ENCODE data around the gene YLPM1.

GRCh38 chr14:74735125-74735524 lies 28.0 kb upstream of the YLPM1 start:
- no peak for TF ChIP-seq EZH2 (IDR thresholded peaks at IDR 0.05; ENCODE audit: borderline replicate concordance, insufficient read depth, low read depth, low read length, poor library complexity, severe bottlenecking)
- TF ChIP-seq CTCF (IDR thresholded peaks at IDR 0.05), result no peak

All from B cell (primary cell).